ENCODE results near the gene DVL2.

- no peak for TF ChIP-seq ZNF274 (IDR thresholded peaks at IDR 0.05; ENCODE audit: low read depth, low read length)
- TF ChIP-seq YY1 (IDR thresholded peaks at IDR 0.05; ENCODE audit: insufficient read depth, insufficient read length), result no peak
- no peak for TF ChIP-seq SUZ12 (IDR thresholded peaks at IDR 0.05; ENCODE audit: extremely low read depth, insufficient read depth, insufficient read length)
Measured at GRCh38 chr17:7235693-7236665, 1.7 kb upstream of the DVL2 start.
